Fibroblast of lung (primary cell): Measurements from ENCODE around the gene LATS2. TPM values are rescaled to one million over a fixed set of nuclear protein-coding genes. Genes with fewer than 3 reads are reported as not detected.
A peak's percentile ranks its signal among the peaks of the same experiment; 100 is the strongest.

Source experiments
- DNase-seq, 2 donors: peaks; one replicate each; pipeline versions ENCODE4 v3.0.0 to v3.0.0-alpha.2; 2010; ENCODE audit warnings: low read depth in 2 of 2
- H2AFZ ChIP-seq: 2 replicates; pipeline ENCODE4 v1.5.1; 2012; ENCODE audit warnings: low read length, control low read depth, inconsistent platforms
- H3K27ac ChIP-seq: 2 replicates; pipeline ENCODE4 v1.5.1; 2011; ENCODE audit warnings: low read length, control low read depth; ENCODE audit not compliant: insufficient read depth
- H3K27me3 ChIP-seq: 2 replicates; pipeline ENCODE4 v1.5.1; 2011; ENCODE audit warnings: mild to moderate bottlenecking, low read length; ENCODE audit not compliant: control insufficient read depth, insufficient read depth
- H3K36me3 ChIP-seq: 2 replicates; pipeline ENCODE4 v1.5.1; 2011; ENCODE audit warnings: low read length; ENCODE audit not compliant: control insufficient read depth, insufficient read depth
- H3K4me1 ChIP-seq: 2 replicates; pipeline ENCODE4 v1.5.1; 2011; ENCODE audit warnings: low read length; ENCODE audit not compliant: control insufficient read depth, insufficient read depth; ENCODE audit errors: extremely low read depth
- H3K4me2 ChIP-seq: 2 replicates; pipeline ENCODE4 v1.5.1; 2011; ENCODE audit warnings: low read length, control low read depth; ENCODE audit not compliant: insufficient read depth; ENCODE audit errors: extremely low read depth
- H3K4me3 ChIP-seq, 4 experiments: fragments of 200-600 bp in 1 of 4; sonication (generic) in 1 of 4; replicated peaks in 1 of 4; 2 replicates each; pipeline ENCODE4 v1.5.1; 2011 to 2016; ENCODE audit warnings: low read length in 4 of 4, low read depth in 3 of 4, mild to moderate bottlenecking in 3 of 4, control low read depth in 2 of 4, inconsistent platforms in 1 of 4, mixed read lengths in 1 of 4; ENCODE audit not compliant: insufficient read depth in 1 of 4; ENCODE audit errors: control extremely low read depth in 1 of 4
- H3K79me2 ChIP-seq: 2 replicates; pipeline ENCODE4 v1.5.1; 2012; ENCODE audit warnings: mild to moderate bottlenecking, low read length, inconsistent platforms; ENCODE audit not compliant: control insufficient read depth, insufficient read depth
- H3K9ac ChIP-seq: 2 replicates; pipeline ENCODE4 v1.5.1; 2011; ENCODE audit warnings: mild to moderate bottlenecking, low read length, control low read depth; ENCODE audit not compliant: insufficient read depth
- H3K9me3 ChIP-seq: 2 replicates; pipeline ENCODE4 v1.5.1; 2012; ENCODE audit warnings: low read depth, low read length; ENCODE audit not compliant: control insufficient read depth, insufficient read depth
- H4K20me1 ChIP-seq: 2 replicates; pipeline ENCODE4 v1.5.1; 2011; ENCODE audit warnings: low read length; ENCODE audit not compliant: control insufficient read depth, insufficient read depth; ENCODE audit errors: extremely low read depth
- EZH2 ChIP-seq: IDR thresholded peaks from 2 replicates; pipeline ENCODE4 v1.5.1; 2012; ENCODE audit warnings: low read length, control low read depth, mild to moderate bottlenecking; ENCODE audit errors: missing control alignments
- polyA plus RNA-seq, 2 donors: library from polyadenylated mRNA; depleted of rRNA in 1 of 2; stranded (reverse) in 1 of 2; unstranded in 1 of 2; fragments of >200 nt; gene quantifications; 2 replicates each; pipeline ENCODE4 v1.2.1, GENCODE V29; 2011 to 2012; ENCODE audit warnings: missing spikeins in 1 of 2
- total RNA-seq: library from RNA; depleted of rRNA; stranded (reverse); fragments of >200 nt; gene quantifications from 2 replicates; pipeline ENCODE4 v1.2.1, GENCODE V29; 2014
- TF ChIP-seq, protein P1 (sequence below), 2 donors: IDR thresholded peaks in 1 of 2; conservative IDR thresholded peaks in 1 of 2; 1 replicate in 1 of 2; 2 replicates in 1 of 2; pipeline ENCODE4 v1.5.1; 2011 to 2012; ENCODE audit warnings: low read length in 2 of 2, control low read depth in 1 of 2, inconsistent platforms in 1 of 2, low read depth in 1 of 2, mild to moderate bottlenecking in 1 of 2

Gene LATS2
- total and polyA plus RNA-seq, 2 donors (not counting 1 experiment from before 2014, with no cell fraction given) = 16.2 to 32.0 TPM

DNA sequence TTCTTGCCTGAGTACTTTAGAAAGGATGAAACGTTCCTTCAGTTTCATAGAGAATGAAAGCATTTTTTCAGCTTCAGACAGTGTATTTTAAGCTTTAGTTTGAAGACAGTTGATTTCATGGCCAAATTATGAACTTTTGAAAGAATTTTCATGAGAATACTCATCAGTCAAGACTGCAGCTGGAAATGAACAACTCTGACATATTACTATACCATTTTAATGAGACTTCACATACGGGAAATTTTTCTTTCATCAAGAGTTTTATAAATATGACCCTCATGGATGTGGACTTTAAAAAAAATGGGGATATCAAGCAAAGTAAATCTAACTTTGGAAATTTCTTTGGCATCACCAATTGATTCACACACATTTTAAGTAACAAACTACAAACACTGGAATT lies 6.4 kb downstream of the LATS2 start:
- no peak overlapping the region for H3K27ac ChIP-seq
- peaks cover 96% of the 10 kb centered on the region for H3K79me2 ChIP-seq
- H2AFZ ChIP-seq = no peak overlapping the region
- H3K9ac ChIP-seq = no peak overlapping the region
- H3K4me1 ChIP-seq = peaks cover 6% of the 10 kb centered on the region
- no peaks in the 10 kb centered on the region for H3K36me3 ChIP-seq
- no peak overlapping the region for H3K4me2 ChIP-seq
- TF ChIP-seq, protein P1, sequence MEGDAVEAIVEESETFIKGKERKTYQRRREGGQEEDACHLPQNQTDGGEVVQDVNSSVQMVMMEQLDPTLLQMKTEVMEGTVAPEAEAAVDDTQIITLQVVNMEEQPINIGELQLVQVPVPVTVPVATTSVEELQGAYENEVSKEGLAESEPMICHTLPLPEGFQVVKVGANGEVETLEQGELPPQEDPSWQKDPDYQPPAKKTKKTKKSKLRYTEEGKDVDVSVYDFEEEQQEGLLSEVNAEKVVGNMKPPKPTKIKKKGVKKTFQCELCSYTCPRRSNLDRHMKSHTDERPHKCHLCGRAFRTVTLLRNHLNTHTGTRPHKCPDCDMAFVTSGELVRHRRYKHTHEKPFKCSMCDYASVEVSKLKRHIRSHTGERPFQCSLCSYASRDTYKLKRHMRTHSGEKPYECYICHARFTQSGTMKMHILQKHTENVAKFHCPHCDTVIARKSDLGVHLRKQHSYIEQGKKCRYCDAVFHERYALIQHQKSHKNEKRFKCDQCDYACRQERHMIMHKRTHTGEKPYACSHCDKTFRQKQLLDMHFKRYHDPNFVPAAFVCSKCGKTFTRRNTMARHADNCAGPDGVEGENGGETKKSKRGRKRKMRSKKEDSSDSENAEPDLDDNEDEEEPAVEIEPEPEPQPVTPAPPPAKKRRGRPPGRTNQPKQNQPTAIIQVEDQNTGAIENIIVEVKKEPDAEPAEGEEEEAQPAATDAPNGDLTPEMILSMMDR (conservative IDR thresholded peaks at IDR 0.05 in 1 of 2, IDR thresholded peaks at IDR 0.05 in 1 of 2; ENCODE audit: low read depth in 1 of 2, low read length in 2 of 2) = no peak
- no peak for TF ChIP-seq EZH2
- DNase-seq = peak in 1 of 2 donors; percentile 45
- no peaks in the 10 kb centered on the region for H4K20me1 ChIP-seq
- no peaks in the 10 kb centered on the region for H3K9me3 ChIP-seq
- peak overlapping the region in 1 of 4 experiments; percentile 14 for H3K4me3 ChIP-seq
- no peaks in the 10 kb centered on the region for H3K27me3 ChIP-seq

DNA sequence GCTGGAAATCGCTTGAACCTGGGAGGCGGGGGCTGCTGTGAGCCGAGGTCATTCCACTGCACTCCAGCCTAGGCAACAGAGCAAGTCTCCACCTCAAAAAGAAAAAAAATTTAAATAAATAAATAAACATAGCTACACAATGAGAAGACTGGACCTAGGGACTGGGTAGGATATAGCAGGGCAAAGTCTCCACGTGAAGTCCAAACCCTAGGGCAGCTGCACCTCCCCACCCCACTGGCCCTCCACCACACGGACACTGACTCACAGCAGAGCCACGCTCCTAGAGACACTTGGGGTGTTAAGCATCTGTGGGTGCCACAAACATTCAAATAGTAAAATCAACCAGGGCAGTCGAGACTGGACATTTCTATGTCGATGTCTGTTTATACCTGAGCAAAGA lies 7.1 kb downstream of the LATS2 start:
- H3K4me1 ChIP-seq = peaks cover 6% of the 10 kb centered on the region
- H3K27ac ChIP-seq = peak overlapping the region; percentile 40
- no peaks in the 10 kb centered on the region for H3K9me3 ChIP-seq
- H3K36me3 ChIP-seq = no peaks in the 10 kb centered on the region
- peak overlapping the region; percentile 41 for H3K4me2 ChIP-seq
- no peaks in the 10 kb centered on the region for H4K20me1 ChIP-seq
- TF ChIP-seq, protein P1 (conservative IDR thresholded peaks at IDR 0.05 in 1 of 2, IDR thresholded peaks at IDR 0.05 in 1 of 2; ENCODE audit: low read depth in 1 of 2, low read length in 2 of 2) = no peak
- TF ChIP-seq EZH2 = no peak
- H3K9ac ChIP-seq = no peak overlapping the region
- H3K79me2 ChIP-seq = peaks cover 96% of the 10 kb centered on the region
- peak in 1 of 2 donors; percentile 33 for DNase-seq
- no peak overlapping the region for H3K4me3 ChIP-seq
- H3K27me3 ChIP-seq = no peaks in the 10 kb centered on the region
- H2AFZ ChIP-seq = no peak overlapping the region

DNA sequence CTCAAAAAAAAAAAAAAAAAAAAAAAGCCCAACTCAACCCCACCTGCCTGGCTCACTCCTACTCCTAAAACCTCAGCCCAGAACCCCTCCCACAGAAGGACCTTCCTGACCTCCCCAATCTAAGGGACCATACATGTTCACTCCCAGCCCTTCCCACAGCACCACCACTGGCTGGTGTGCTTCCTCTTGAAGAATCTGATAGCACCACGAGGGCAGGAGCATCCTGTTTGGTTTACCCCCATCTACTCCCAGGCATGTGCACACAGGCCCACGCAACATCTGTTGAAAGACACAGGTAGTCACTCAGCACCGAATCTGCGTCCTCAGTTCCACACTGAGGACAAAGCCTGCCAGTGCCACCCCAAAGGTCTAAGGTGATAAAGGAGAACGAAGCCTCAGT lies 8.2 kb downstream of the LATS2 start:
- no peak for DNase-seq
- H3K4me2 ChIP-seq = no peak overlapping the region
- H3K27me3 ChIP-seq = no peaks in the 10 kb centered on the region
- TF ChIP-seq EZH2 = no peak
- TF ChIP-seq, protein P1 (conservative IDR thresholded peaks at IDR 0.05 in 1 of 2, IDR thresholded peaks at IDR 0.05 in 1 of 2; ENCODE audit: low read depth in 1 of 2, low read length in 2 of 2) = no peak
- H4K20me1 ChIP-seq = no peaks in the 10 kb centered on the region
- H3K36me3 ChIP-seq = no peaks in the 10 kb centered on the region
- no peak overlapping the region for H3K4me3 ChIP-seq
- H2AFZ ChIP-seq = no peak overlapping the region
- H3K27ac ChIP-seq = no peak overlapping the region
- H3K9me3 ChIP-seq = no peaks in the 10 kb centered on the region
- peaks cover 94% of the 10 kb centered on the region for H3K79me2 ChIP-seq
- H3K4me1 ChIP-seq = peaks cover 6% of the 10 kb centered on the region
- H3K9ac ChIP-seq = no peak overlapping the region
